ENCODE data around the gene FOXO1. TPM values are rescaled to one million over a fixed set of nuclear protein-coding genes. Genes with fewer than 3 reads are reported as not detected.

FOXO1 gene
- total and polyA plus RNA-seq, 2 of the 13 experiments (the other 11 are each of a cell fraction or from before 2014, with no cell fraction given), result 8.1 to 13.1 TPM

DNA sequence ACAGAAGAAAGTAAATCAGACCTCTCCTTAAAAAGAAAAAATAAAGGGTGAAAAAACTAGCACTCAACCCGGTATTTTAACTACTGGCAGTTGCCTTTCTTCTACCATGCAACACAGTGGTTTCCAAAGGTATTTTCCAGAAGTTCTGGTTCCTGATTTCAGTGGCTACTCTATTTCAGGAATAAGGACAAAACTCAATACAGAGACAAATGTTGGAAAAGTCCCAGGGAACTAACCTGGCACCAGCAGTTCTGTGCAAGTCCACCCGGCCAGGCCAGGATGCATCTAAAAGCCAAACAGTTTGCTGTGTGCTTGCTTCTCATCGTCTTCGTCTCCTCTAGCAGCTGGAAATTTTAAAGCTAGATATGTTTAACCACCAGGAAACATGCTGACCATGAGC is 52.5 kb downstream of the FOXO1 start:
- 100% methylated on average over 4 of the region's 4 CpGs for WGBS (ENCODE audit: low lambda C conversion rate)
- Histone ChIP-seq H3K9ac (ENCODE audit: insufficient read depth, low read depth, low read length) (no peak overlapping the region), H3K9me3 (ENCODE audit: low read length) (no peaks in the 10 kb centered on the region), H3K27me3 (ENCODE audit: control insufficient read depth in 1 of 2, insufficient read depth in 2 of 2, low read length in 2 of 2) (no peaks in the 10 kb centered on the region), H3K36me3 (replicated peaks in 1 of 2; ENCODE audit: control insufficient read depth in 1 of 2, insufficient read depth in 2 of 2, low read length in 2 of 2) (peaks cover 8 to 28% of the 10 kb centered on the region in 2 experiments; a peak in 4 of 5 replicates), H3K4me1 (ENCODE audit: insufficient read depth, low read length) (peaks cover 42% of the 10 kb centered on the region), H3K79me2 (ENCODE audit: insufficient read depth, low read length) (peaks cover 98% of the 10 kb centered on the region), H3K27ac (ENCODE audit: extremely low read length, insufficient read depth, low read length) (no peak overlapping the region), H3K4me2 (ENCODE audit: low read depth, low read length) (no peak overlapping the region), H2AFZ (ENCODE audit: low read length) (no peak overlapping the region), H3K4me3 (replicated peaks in 1 of 3; ENCODE audit: insufficient read depth in 1 of 3, low read depth in 2 of 3, low read length in 3 of 3) (no peak overlapping the region), H4K20me1 (ENCODE audit: insufficient read depth, low read length) (peaks cover 79% of the 10 kb centered on the region)
- POLR2A ChIA-PET, result no interaction called here
- ATAC-seq (no peak), FAIRE-seq (no peak), DNase-seq (ENCODE audit: low spot score) (no peak)
- CTCF ChIA-PET (ENCODE audit: low intra/inter-chr PET ratio, low total read pairs), result no interaction called here
- BruUV-seq (replicated peaks), result no TSS peak
- intact Hi-C loops (cut with micrococcal nuclease; ENCODE audit: unreplicated experiment) (no loop called here), in situ Hi-C loops (cut with HindIII; ENCODE audit: extremely low pct_ligation_motif_present, low pct_unique_long_range_greater_than_20kb) (no loop called here)
- no peak for TF ChIP-seq KAT7 (CRISPR knock-in tag; IDR thresholded peaks at IDR 0.05; ENCODE audit: borderline replicate concordance)
- TF ChIP-seq NFRKB (IDR thresholded peaks at IDR 0.05), result no peak

DNA sequence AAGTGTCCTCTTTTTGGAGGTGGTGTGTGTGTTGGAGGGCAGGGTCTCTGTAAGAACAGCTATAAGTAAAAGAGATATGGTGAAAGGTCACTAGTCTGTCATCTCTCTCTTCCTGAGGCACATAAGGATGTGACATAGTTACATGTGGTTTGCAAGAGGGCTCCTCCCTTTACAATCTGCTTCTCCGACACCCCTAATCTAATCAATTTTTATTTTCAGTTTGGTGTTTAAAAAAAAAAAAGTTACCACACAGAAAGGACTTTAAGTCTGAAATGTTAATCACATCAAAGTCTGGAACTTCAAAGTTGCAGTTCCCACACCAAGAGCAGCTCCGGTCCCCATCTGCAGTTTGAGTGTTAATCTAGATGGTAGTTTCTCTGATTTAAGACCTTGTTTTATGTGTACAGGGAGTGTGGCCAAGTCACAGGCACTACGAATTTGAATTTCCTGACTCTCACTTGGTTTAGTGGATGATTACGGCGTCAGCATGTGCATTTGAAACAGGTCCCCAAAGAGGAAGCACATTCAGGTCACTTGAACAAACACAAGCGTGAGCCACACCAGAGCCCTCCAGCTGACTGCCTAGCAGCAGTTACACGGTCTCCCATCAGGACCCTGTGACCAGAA is 53.1 kb downstream of the FOXO1 start:
- H3K4me3 ChIP-seq (replicated peaks in 1 of 3; ENCODE audit: insufficient read depth in 1 of 3, low read depth in 2 of 3, low read length in 3 of 3), result no peak overlapping the region
- H3K79me2 ChIP-seq (ENCODE audit: insufficient read depth, low read length), result peaks cover 98% of the 10 kb centered on the region
- intact Hi-C loops (cut with micrococcal nuclease; ENCODE audit: unreplicated experiment) (no loop called here), in situ Hi-C loops (cut with HindIII; ENCODE audit: extremely low pct_ligation_motif_present, low pct_unique_long_range_greater_than_20kb) (no loop called here)
- H2AFZ ChIP-seq (ENCODE audit: low read length), result no peak overlapping the region
- H3K9me3 ChIP-seq (ENCODE audit: low read length), result no peaks in the 10 kb centered on the region
- ATAC-seq, result peak; percentile 54; the same call in 2 of the 3 replicates
- H3K36me3 ChIP-seq (replicated peaks in 1 of 2; ENCODE audit: control insufficient read depth in 1 of 2, insufficient read depth in 2 of 2, low read length in 2 of 2), result peaks cover 6 to 28% of the 10 kb centered on the region in 2 experiments; a peak in 4 of 5 replicates
- peaks cover 36% of the 10 kb centered on the region for H3K4me1 ChIP-seq (ENCODE audit: insufficient read depth, low read length)
- H4K20me1 ChIP-seq (ENCODE audit: insufficient read depth, low read length), result peaks cover 73% of the 10 kb centered on the region
- POLR2A ChIA-PET, result no interaction called here
- no TSS peak for BruUV-seq (replicated peaks)
- H3K27ac ChIP-seq (ENCODE audit: extremely low read length, insufficient read depth, low read length), result no peak overlapping the region
- no peaks in the 10 kb centered on the region for H3K27me3 ChIP-seq (ENCODE audit: control insufficient read depth in 1 of 2, insufficient read depth in 2 of 2, low read length in 2 of 2)
- no peak overlapping the region for H3K4me2 ChIP-seq (ENCODE audit: low read depth, low read length)
- WGBS (ENCODE audit: low lambda C conversion rate), result 86% methylated on average over 7 of the region's 7 CpGs
- no peak for FAIRE-seq
- CTCF ChIA-PET (ENCODE audit: low intra/inter-chr PET ratio, low total read pairs), result no interaction called here
- H3K9ac ChIP-seq (ENCODE audit: insufficient read depth, low read depth, low read length), result no peak overlapping the region
- no peak for DNase-seq (ENCODE audit: low spot score)
- TF ChIP-seq ZNF510 (CRISPR knock-in tag; IDR thresholded peaks at IDR 0.05; ENCODE audit: low read depth) (no peak), ZNF709 (CRISPR knock-in tag; IDR thresholded peaks at IDR 0.05) (no peak), HCFC1 (IDR thresholded peaks at IDR 0.05; ENCODE audit: low read depth, low read length) (no peak), ZNF207 (IDR thresholded peaks at IDR 0.05; ENCODE audit: borderline replicate concordance) (no peak), ZNF274 (CRISPR knock-in tag; IDR thresholded peaks at IDR 0.05) (no peak), SOX6 (IDR thresholded peaks at IDR 0.05) (no peak), SOX6 (CRISPR knock-in tag; IDR thresholded peaks at IDR 0.05) (no peak), ZNF329 (CRISPR knock-in tag; IDR thresholded peaks at IDR 0.05; ENCODE audit: low read depth) (no peak), MYNN (CRISPR knock-in tag; IDR thresholded peaks at IDR 0.05; ENCODE audit: low read depth) (no peak)
- TF ChIP-seq, protein P1, sequence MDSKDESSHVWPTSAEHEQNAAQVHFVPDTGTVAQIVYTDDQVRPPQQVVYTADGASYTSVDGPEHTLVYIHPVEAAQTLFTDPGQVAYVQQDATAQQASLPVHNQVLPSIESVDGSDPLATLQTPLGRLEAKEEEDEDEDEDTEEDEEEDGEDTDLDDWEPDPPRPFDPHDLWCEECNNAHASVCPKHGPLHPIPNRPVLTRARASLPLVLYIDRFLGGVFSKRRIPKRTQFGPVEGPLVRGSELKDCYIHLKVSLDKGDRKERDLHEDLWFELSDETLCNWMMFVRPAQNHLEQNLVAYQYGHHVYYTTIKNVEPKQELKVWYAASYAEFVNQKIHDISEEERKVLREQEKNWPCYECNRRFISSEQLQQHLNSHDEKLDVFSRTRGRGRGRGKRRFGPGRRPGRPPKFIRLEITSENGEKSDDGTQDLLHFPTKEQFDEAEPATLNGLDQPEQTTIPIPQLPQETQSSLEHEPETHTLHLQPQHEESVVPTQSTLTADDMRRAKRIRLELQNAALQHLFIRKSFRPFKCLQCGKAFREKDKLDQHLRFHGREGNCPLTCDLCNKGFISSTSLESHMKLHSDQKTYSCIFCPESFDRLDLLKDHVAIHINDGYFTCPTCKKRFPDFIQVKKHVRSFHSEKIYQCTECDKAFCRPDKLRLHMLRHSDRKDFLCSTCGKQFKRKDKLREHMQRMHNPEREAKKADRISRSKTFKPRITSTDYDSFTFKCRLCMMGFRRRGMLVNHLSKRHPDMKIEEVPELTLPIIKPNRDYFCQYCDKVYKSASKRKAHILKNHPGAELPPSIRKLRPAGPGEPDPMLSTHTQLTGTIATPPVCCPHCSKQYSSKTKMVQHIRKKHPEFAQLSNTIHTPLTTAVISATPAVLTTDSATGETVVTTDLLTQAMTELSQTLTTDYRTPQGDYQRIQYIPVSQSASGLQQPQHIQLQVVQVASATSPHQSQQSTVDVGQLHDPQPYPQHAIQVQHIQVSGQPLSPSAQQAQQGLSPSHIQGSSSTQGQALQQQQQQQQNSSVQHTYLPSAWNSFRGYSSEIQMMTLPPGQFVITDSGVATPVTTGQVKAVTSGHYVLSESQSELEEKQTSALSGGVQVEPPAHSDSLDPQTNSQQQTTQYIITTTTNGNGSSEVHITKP (CRISPR knock-in tag; IDR thresholded peaks at IDR 0.05; ENCODE audit: low read depth), result no peak
- TF ChIP-seq, protein P2, sequence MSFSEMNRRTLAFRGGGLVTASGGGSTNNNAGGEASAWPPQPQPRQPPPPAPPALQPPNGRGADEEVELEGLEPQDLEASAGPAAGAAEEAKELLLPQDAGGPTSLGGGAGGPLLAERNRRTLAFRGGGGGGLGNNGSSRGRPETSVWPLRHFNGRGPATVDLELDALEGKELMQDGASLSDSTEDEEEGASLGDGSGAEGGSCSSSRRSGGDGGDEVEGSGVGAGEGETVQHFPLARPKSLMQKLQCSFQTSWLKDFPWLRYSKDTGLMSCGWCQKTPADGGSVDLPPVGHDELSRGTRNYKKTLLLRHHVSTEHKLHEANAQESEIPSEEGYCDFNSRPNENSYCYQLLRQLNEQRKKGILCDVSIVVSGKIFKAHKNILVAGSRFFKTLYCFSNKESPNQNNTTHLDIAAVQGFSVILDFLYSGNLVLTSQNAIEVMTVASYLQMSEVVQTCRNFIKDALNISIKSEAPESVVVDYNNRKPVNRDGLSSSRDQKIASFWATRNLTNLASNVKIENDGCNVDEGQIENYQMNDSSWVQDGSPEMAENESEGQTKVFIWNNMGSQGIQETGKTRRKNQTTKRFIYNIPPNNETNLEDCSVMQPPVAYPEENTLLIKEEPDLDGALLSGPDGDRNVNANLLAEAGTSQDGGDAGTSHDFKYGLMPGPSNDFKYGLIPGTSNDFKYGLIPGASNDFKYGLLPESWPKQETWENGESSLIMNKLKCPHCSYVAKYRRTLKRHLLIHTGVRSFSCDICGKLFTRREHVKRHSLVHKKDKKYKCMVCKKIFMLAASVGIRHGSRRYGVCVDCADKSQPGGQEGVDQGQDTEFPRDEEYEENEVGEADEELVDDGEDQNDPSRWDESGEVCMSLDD (CRISPR knock-in tag; IDR thresholded peaks at IDR 0.05; ENCODE audit: borderline replicate concordance), result no peak
